ENCODE data around the gene VPREB1. TPM values are rescaled to one million over a fixed set of nuclear protein-coding genes. Genes with fewer than 3 reads are reported as not detected.

VPREB1 gene
- total and polyA plus RNA-seq, 2 of the 4 experiments (the other 2 are of a cell fraction): not detected

- Histone ChIP-seq H2BK20ac (ENCODE audit: low read depth, low read length) (no peak overlapping the region), H3K23ac (ENCODE audit: low read depth, low read length) (no peak overlapping the region), H2BK5ac (ENCODE audit: low read depth, low read length, poor library complexity, severe bottlenecking) (no peak overlapping the region), H3K9ac (ENCODE audit: low read depth, low read length) (no peak overlapping the region), H4K91ac (ENCODE audit: insufficient read depth, low read depth, low read length) (no peak overlapping the region), H2BK15ac (ENCODE audit: low read depth, low read length) (no peak overlapping the region), H4K20me1 (ENCODE audit: insufficient read depth, low read length) (no peaks in the 10 kb centered on the region), H3K9me3 (ENCODE audit: control insufficient read depth, insufficient read depth, low read length) (no peaks in the 10 kb centered on the region), H4K5ac (ENCODE audit: low read depth, low read length) (no peak overlapping the region), H4K8ac (ENCODE audit: low read depth in 2 of 2, low read length in 2 of 2) (no peak overlapping the region), H3K4me2 (ENCODE audit: low read depth, low read length) (no peak overlapping the region), H3K27me3 (ENCODE audit: control insufficient read depth, insufficient read depth, low read length) (peaks cover 41% of the 10 kb centered on the region), H3K36me3 (ENCODE audit: control insufficient read depth, insufficient read depth, low read length) (no peaks in the 10 kb centered on the region), H3K4ac (ENCODE audit: low read depth, low read length) (no peak overlapping the region), H2AK9ac (replicated peaks; ENCODE audit: low read depth, low read length, poor library complexity) (no peak overlapping the region), H3K14ac (replicated peaks; ENCODE audit: low read depth, low read length) (no peak overlapping the region), H3K18ac (ENCODE audit: low read depth, low read length) (no peak overlapping the region), H3K27ac (ENCODE audit: insufficient read depth, low read length) (no peak overlapping the region), H3K4me3 (ENCODE audit: insufficient read depth, low read depth, low read length) (no peak overlapping the region), H3K79me1 (ENCODE audit: low read depth in 1 of 2, low read length in 2 of 2) (no peaks in the 10 kb centered on the region), H3K56ac (ENCODE audit: extremely low read depth, insufficient read depth, low read length) (no peak overlapping the region), H2BK120ac (ENCODE audit: low read depth, low read length) (no peak overlapping the region), H3K4me1 (ENCODE audit: control insufficient read depth, insufficient read depth, low read length) (no peaks in the 10 kb centered on the region), H2AFZ (replicated peaks; ENCODE audit: low read length, poor library complexity) (no peak overlapping the region), H3K9me1 (ENCODE audit: insufficient read depth, low read length) (no peaks in the 10 kb centered on the region), H2AK5ac (ENCODE audit: low read depth, low read length) (no peak overlapping the region)
- POLR2A ChIA-PET (ENCODE audit: unreplicated experiment): no interaction called here
- in situ Hi-C loops (cut with MboI; ENCODE audit: low sequenced_read_pairs): no loop called here
- no TSS peak for BruUV-seq (replicated peaks)
- CTCF ChIA-PET: interaction anchor here (1.1 kb wide), 1 partner anchor 10 kb away, joined by 3 read pairs; no protein-coding TSS in a partner anchor
- WGBS, 2 experiments (ENCODE audit: extremely low coverage in 2 of 2, insufficient read length in 1 of 2): no CpG with 5 or more reads among the region's 5 CpGs
- dilution Hi-C loops (cut with HindIII; ENCODE audit: low sequenced_read_pairs, unreplicated experiment): no loop called here
- intact Hi-C loops (cut with micrococcal nuclease): no loop called here
- DNase-seq (no peak), ATAC-seq (ENCODE audit: low read depth) (no peak)
- no peak for TF ChIP-seq USF2 (IDR thresholded peaks at IDR 0.05; ENCODE audit: low read depth, low read length)
- TF ChIP-seq RCOR1 (IDR thresholded peaks at IDR 0.05; ENCODE audit: insufficient replicate concordance, low read length): no peak
- no peak for TF ChIP-seq MAZ (IDR thresholded peaks at IDR 0.05; ENCODE audit: borderline replicate concordance, low read depth, low read length)
- TF ChIP-seq ELK1 (IDR thresholded peaks at IDR 0.05; ENCODE audit: borderline replicate concordance, low read depth, low read length): no peak
- no peak for TF ChIP-seq CEBPB (IDR thresholded peaks at IDR 0.05; ENCODE audit: low read depth, low read length)
- no peak for TF ChIP-seq SMC3 (IDR thresholded peaks at IDR 0.05; ENCODE audit: low read depth, low read length)
- TF ChIP-seq CTCF (conservative IDR thresholded peaks at IDR 0.05; ENCODE audit: low read depth, low read length): no peak
- no peak for TF ChIP-seq FOS (IDR thresholded peaks at IDR 0.05; ENCODE audit: low read depth, low read length)
- no peak for TF ChIP-seq NFE2L2 (IDR thresholded peaks at IDR 0.05; ENCODE audit: low read depth, low read length)
- TF ChIP-seq RFX5 (IDR thresholded peaks at IDR 0.05; ENCODE audit: low read depth, low read length): no peak
- TF ChIP-seq POLR2A (IDR thresholded peaks at IDR 0.05; ENCODE audit: low read depth, low read length): no peak
- TF ChIP-seq MXI1 (IDR thresholded peaks at IDR 0.05; ENCODE audit: borderline replicate concordance, low read depth, low read length): no peak
- no peak for TF ChIP-seq MAFK (IDR thresholded peaks at IDR 0.05; ENCODE audit: low read depth, low read length)
- TF ChIP-seq CHD1 (IDR thresholded peaks at IDR 0.05; ENCODE audit: low read depth, low read length): no peak
- no peak for TF ChIP-seq BHLHE40 (IDR thresholded peaks at IDR 0.05; ENCODE audit: low read depth, low read length)
- no peak for TF ChIP-seq RAD21 (IDR thresholded peaks at IDR 0.05; ENCODE audit: low read length)
Measured at GRCh38 chr22:22196833-22197477, 47.6 kb upstream of the VPREB1 start.
